ENCODE results near the gene ZNF691. TPM values are rescaled to one million over a fixed set of nuclear protein-coding genes. Genes with fewer than 3 reads are reported as not detected.

The ZNF691 gene
- total RNA-seq, 1 experiment from 2014 or later: 4.3 TPM

DNA sequence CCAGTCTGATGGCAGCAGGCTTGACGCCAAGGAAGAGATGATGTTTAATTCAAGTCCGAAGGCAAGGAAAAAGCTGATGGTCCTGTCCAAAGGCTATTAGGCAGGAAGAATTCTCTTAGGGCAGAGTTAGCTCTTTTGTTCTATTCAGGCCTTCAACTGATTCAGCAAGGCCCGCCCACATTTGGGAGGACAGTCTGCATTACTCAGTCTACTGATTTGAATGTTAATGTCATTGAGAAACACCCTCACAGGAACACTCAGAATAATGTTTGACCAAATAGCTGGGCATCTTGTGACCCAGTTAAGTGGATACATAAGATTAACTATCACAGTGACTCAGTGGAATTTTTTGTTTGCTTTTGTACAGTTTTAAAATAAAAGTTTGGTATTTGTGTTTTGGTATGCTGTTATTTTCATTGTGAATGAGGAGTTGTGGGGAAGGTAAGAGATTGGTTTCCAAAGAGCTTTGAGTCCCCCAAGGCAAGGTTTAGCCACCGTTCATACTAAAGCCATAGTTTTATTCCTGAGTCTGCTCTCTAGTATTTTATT lies 1.7 kb upstream of the ZNF691 start:
- Histone ChIP-seq H3K9me3 (ENCODE audit: low read length) (no peaks in the 10 kb centered on the region), H3K27me3 (ENCODE audit: low read length) (no peaks in the 10 kb centered on the region), H3K79me2 (ENCODE audit: low read length) (peaks cover 17% of the 10 kb centered on the region), H4K20me1 (ENCODE audit: low read length) (no peaks in the 10 kb centered on the region), H2AFZ (ENCODE audit: low read length) (no peak overlapping the region), H3K9me2 (replicated peaks; ENCODE audit: low read length) (no peaks in the 10 kb centered on the region), H3K4me1 (ENCODE audit: insufficient read depth, low read length) (peaks cover 23% of the 10 kb centered on the region), H3F3A (ENCODE audit: low read length, unreplicated experiment) (no peaks in the 10 kb centered on the region), H3K36me3 (ENCODE audit: low read depth, low read length) (no peaks in the 10 kb centered on the region), H3K27ac (ENCODE audit: low read length) (no peak overlapping the region), H3K9ac (ENCODE audit: low read length) (no peak overlapping the region), H3K4me3 (ENCODE audit: low read length) (no peak overlapping the region), H3K4me2 (ENCODE audit: low read length) (no peak overlapping the region)
- DNase-seq (no peak), ATAC-seq (no peak)
- POLR2A ChIA-PET (ENCODE audit: unreplicated experiment): no interaction called here
- BruUV-seq (replicated peaks): no TSS peak
- intact Hi-C loops (cut with micrococcal nuclease): no loop called here
- TF ChIP-seq, protein P1, sequence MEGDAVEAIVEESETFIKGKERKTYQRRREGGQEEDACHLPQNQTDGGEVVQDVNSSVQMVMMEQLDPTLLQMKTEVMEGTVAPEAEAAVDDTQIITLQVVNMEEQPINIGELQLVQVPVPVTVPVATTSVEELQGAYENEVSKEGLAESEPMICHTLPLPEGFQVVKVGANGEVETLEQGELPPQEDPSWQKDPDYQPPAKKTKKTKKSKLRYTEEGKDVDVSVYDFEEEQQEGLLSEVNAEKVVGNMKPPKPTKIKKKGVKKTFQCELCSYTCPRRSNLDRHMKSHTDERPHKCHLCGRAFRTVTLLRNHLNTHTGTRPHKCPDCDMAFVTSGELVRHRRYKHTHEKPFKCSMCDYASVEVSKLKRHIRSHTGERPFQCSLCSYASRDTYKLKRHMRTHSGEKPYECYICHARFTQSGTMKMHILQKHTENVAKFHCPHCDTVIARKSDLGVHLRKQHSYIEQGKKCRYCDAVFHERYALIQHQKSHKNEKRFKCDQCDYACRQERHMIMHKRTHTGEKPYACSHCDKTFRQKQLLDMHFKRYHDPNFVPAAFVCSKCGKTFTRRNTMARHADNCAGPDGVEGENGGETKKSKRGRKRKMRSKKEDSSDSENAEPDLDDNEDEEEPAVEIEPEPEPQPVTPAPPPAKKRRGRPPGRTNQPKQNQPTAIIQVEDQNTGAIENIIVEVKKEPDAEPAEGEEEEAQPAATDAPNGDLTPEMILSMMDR (conservative IDR thresholded peaks at IDR 0.05; ENCODE audit: low read depth, low read length): no peak
- no peak for TF ChIP-seq EZH2phosphoT487 (IDR thresholded peaks at IDR 0.05; ENCODE audit: borderline replicate concordance, low read length)
- no peak for TF ChIP-seq EZH2 (IDR thresholded peaks at IDR 0.05; ENCODE audit: low read length, unreplicated experiment)
- CTCF ChIA-PET: no interaction called here

GRCh38 chr1:42845193-42845592 lies 1.2 kb upstream of the ZNF691 start:
- CTCF ChIA-PET: no interaction called here
- TF ChIP-seq EZH2 (IDR thresholded peaks at IDR 0.05; ENCODE audit: low read length, unreplicated experiment) (no peak), EZH2phosphoT487 (IDR thresholded peaks at IDR 0.05; ENCODE audit: borderline replicate concordance, low read length) (no peak)
- TF ChIP-seq, protein P1 (conservative IDR thresholded peaks at IDR 0.05; ENCODE audit: low read depth, low read length): no peak
- Histone ChIP-seq H3K4me1 (ENCODE audit: insufficient read depth, low read length) (peaks cover 23% of the 10 kb centered on the region), H4K20me1 (ENCODE audit: low read length) (no peaks in the 10 kb centered on the region), H3K27ac (ENCODE audit: low read length) (no peak overlapping the region), H3K9me2 (replicated peaks; ENCODE audit: low read length) (no peaks in the 10 kb centered on the region), H3K4me3 (ENCODE audit: low read length) (no peak overlapping the region), H3K9me3 (ENCODE audit: low read length) (no peaks in the 10 kb centered on the region), H2AFZ (ENCODE audit: low read length) (no peak overlapping the region), H3K4me2 (ENCODE audit: low read length) (no peak overlapping the region), H3F3A (ENCODE audit: low read length, unreplicated experiment) (no peaks in the 10 kb centered on the region), H3K79me2 (ENCODE audit: low read length) (peaks cover 17% of the 10 kb centered on the region), H3K27me3 (ENCODE audit: low read length) (no peaks in the 10 kb centered on the region), H3K9ac (ENCODE audit: low read length) (no peak overlapping the region), H3K36me3 (ENCODE audit: low read depth, low read length) (peaks cover under 1% of the 10 kb centered on the region; the same call in 1 of the 2 replicates)
- intact Hi-C loops (cut with micrococcal nuclease): no loop called here
- ATAC-seq: no peak
- BruUV-seq (replicated peaks): no TSS peak
- POLR2A ChIA-PET (ENCODE audit: unreplicated experiment): no interaction called here
- no peak for DNase-seq

DNA sequence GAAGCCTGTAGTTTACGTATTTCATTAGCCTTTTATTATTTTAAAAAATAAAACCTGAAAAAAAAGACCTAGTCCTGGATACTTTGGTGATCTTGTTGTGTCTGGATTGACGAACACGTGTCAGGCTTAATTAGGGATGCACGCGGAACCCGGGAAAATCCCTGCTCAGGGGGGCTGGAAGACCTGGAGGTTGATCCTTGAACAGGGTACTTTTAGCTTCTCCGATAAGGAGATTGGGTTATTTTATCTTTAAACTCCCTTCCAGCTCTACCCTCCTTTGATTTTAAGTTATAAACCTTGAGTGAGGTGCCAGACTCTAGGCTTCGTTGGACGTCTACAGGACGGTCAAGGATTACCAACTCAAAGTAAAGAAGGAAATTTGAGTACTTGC lies 552 bp upstream of the ZNF691 start:
- CTCF ChIA-PET: interaction anchor here (0.6 to 0.9 kb wide), 2 partner anchors 228 to 549 kb away, joined by 3 to 5 read pairs; no protein-coding TSS in a partner anchor
- Histone ChIP-seq H3K9me3 (ENCODE audit: low read length) (no peaks in the 10 kb centered on the region), H3K4me2 (ENCODE audit: low read length) (peak overlapping the region; percentile 89), H3K27ac (ENCODE audit: low read length) (no peak overlapping the region), H3K4me1 (ENCODE audit: insufficient read depth, low read length) (peaks cover 23% of the 10 kb centered on the region), H3K9me2 (replicated peaks; ENCODE audit: low read length) (no peaks in the 10 kb centered on the region), H3K27me3 (ENCODE audit: low read length) (no peaks in the 10 kb centered on the region), H4K20me1 (ENCODE audit: low read length) (no peaks in the 10 kb centered on the region), H3K9ac (ENCODE audit: low read length) (0 out of 2 replicates have a peak overlapping the region, but pooled peaks have one; percentile 6), H3K4me3 (ENCODE audit: low read length) (peak overlapping the region; percentile 79), H3F3A (ENCODE audit: low read length, unreplicated experiment) (no peaks in the 10 kb centered on the region), H3K36me3 (ENCODE audit: low read depth, low read length) (peaks cover 6% of the 10 kb centered on the region; the same call in 1 of the 2 replicates), H3K79me2 (ENCODE audit: low read length) (peaks cover 17% of the 10 kb centered on the region), H2AFZ (ENCODE audit: low read length) (peak overlapping the region; percentile 95)
- intact Hi-C loops (cut with micrococcal nuclease): no loop called here
- TF ChIP-seq EZH2phosphoT487 (IDR thresholded peaks at IDR 0.05; ENCODE audit: borderline replicate concordance, low read length) (no peak), EZH2 (IDR thresholded peaks at IDR 0.05; ENCODE audit: low read length, unreplicated experiment) (no peak)
- TF ChIP-seq, protein P1 (conservative IDR thresholded peaks at IDR 0.05; ENCODE audit: low read depth, low read length): no peak
- DNase-seq (no peak), ATAC-seq (peak; percentile 20)
- POLR2A ChIA-PET (ENCODE audit: unreplicated experiment): interaction anchor here (0.6 to 0.9 kb wide), 3 partner anchors 29 to 1180 kb away, joined by 3 to 5 read pairs (median 4); partner anchors contain the start of genes ERMAP and SVBP
- TSS peak; percentile 93 for BruUV-seq (replicated peaks)
